ENCODE data around the gene FAM209B.
"Not testable (repeated sequence)": the region's sequence is repeated elsewhere in the genome, so short reads cannot be mapped to it uniquely, and the experiment has no call there.

The FAM209B gene

DNA sequence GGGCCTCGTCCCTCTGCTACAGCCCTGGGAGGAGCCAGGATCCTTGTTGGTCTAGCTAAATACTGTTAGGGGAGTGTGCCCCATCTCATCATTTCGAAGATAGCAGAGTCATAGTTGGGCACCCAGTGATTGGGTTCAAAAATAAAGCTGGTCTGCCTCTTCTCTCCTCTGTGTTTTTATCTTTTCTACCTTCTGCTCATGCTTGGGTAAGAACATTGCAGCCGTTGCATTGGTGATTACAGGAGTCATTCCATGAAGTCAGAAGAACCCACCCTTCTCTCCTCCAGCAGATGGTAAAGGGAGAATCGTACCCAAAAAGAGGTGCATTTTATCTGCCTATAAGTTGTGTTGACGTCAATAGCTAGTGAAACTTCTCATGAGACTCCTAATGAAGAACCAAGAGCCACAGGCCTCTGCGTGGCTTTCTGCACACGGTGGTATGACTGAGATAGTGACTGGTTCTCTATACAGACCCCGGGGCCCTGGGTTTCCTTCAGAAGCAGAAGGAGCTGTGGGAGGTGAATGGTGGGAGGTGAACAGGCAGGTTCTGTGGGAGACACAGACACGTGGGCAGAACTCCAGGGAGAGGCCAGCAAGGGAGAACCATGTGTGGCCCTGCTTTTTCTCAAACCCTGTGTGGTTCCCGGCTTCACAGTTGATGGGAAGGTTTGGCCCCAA is 14.2 kb upstream of the FAM209B start:
- peaks cover 68% of the 10 kb centered on the region for H3K36me3 Mint-ChIP-seq (ENCODE audit: low read depth)
- H3K4me1 Mint-ChIP-seq (ENCODE audit: low read depth), result peaks cover 6% of the 10 kb centered on the region
- no peak for DNase-seq (ENCODE audit: low spot score)
- H3K27ac Mint-ChIP-seq, result no peak overlapping the region
- no peaks in the 10 kb centered on the region for H3K27me3 Mint-ChIP-seq (ENCODE audit: low read depth)
- H3K9me3 Mint-ChIP-seq, result peaks cover 12% of the 10 kb centered on the region
- no peak overlapping the region for H3K4me3 Mint-ChIP-seq

DNA sequence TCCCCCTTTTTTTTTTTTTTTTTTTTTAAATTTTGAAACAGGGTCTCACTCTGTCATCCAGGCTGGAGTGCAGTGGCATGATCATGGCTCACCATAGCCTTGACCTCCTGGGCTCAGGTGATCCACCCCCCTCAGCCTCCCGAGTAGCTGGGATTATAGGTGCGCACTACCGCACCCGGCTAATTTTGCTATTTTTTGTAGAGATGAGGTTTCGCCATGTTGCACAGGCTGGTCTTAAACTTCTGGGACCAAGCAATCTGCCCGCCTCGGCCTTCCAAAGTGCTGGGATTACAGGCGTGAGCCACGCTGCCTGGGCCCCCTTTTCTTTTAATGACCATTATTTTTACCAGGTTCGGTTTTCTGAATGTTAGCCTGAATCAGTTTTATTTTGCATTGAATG is 13.5 kb upstream of the FAM209B start:
- no peaks in the 10 kb centered on the region for H3K27me3 Mint-ChIP-seq (ENCODE audit: low read depth)
- H3K4me3 Mint-ChIP-seq, result no peak overlapping the region
- peaks cover 6% of the 10 kb centered on the region for H3K4me1 Mint-ChIP-seq (ENCODE audit: low read depth)

DNA sequence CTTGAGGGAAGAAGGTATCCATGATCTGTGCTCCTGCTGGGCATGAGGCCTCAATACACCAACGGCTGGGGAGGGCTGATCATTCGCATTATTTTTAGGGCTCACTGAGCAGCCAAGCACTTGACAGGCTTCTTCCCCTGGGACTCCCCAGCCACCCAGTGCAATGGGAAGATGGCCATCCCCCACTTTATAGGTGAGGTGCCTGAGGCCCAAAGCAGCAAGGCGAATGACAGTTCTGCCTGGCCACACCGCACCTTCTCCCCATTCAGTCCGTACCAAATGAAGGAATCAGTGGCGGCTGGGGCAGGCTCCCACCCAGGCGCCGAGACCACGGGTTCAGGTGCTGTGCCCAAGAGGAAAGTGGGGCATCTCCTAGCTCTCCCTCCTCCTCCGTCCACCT is 12.9 kb upstream of the FAM209B start:
- DNase-seq (ENCODE audit: low spot score), result no peak
- H3K36me3 Mint-ChIP-seq (ENCODE audit: low read depth), result peaks cover 68% of the 10 kb centered on the region
- no peak overlapping the region for H3K4me3 Mint-ChIP-seq
- peaks cover 6% of the 10 kb centered on the region for H3K4me1 Mint-ChIP-seq (ENCODE audit: low read depth)
- no peaks in the 10 kb centered on the region for H3K27me3 Mint-ChIP-seq (ENCODE audit: low read depth)
- H3K27ac Mint-ChIP-seq, result no peak overlapping the region
- peaks cover 12% of the 10 kb centered on the region for H3K9me3 Mint-ChIP-seq

More for the DNA sequence above, 13.5 kb upstream of the FAM209B start:
- Mint-ChIP-seq H3K36me3 (ENCODE audit: low read depth) (peaks cover 68% of the 10 kb centered on the region), H3K27ac (no peak overlapping the region), H3K9me3 (peaks cover 12% of the 10 kb centered on the region)
- DNase-seq (ENCODE audit: low spot score), result no peak

DNA sequence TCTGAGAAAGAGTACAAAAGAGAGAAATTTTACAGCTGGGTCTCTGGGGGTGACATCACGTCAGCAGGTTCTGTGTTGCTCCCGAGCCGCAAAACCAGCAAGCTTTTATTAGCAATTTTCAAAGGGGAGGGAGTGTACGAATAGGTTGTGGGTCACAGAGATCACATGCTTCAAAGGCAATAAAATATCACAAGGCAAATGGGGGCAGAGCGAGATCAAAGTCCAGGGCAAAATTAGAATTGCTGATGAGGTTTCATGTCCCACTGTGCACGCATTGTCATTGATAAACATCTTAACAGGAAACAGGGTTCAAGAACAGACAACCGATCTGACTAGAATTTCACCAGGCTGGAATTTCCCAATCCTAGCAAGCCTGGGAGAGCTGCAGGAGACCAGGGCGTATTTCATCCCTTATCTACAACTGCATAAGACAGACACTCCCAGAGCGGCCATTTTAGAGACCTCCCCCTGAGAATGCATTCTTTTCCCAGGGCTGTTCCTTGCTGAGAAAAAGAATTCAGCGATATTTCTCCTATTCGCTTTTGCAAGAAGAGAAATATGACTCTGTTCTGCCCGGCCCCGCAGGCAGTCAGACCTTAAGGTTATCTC is 12.2 kb upstream of the FAM209B start:
- Mint-ChIP-seq H3K36me3 (ENCODE audit: low read depth) (peaks cover 63% of the 10 kb centered on the region), H3K9me3 (peaks cover 12% of the 10 kb centered on the region)
- H3K27me3 Mint-ChIP-seq (ENCODE audit: low read depth); H3K27ac Mint-ChIP-seq; DNase-seq (ENCODE audit: low spot score); H3K4me1 Mint-ChIP-seq (ENCODE audit: low read depth); H3K4me3 Mint-ChIP-seq: not testable (repeated sequence)

DNA sequence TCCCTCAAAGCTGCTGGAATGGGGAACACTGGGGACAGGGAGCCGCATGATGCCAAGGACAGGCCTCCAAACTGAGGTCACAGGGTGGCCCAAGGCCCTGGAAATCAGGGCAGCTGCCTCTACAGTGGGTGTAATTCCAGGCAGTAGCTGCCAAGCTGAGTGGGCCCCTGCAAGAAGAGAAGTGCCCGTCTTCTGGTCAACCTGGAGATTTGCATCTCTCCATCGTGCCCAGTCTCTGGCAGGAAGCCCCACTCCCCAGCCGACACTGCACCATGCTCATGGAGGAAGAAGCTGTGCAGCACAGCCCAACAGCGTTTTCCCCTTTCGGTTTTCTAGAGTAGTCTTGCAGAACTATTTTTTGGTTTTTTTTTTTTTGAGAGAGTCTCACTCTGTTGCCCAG is 10.7 kb upstream of the FAM209B start:
- H3K4me1 Mint-ChIP-seq (ENCODE audit: low read depth), result peaks cover 6% of the 10 kb centered on the region

DNA sequence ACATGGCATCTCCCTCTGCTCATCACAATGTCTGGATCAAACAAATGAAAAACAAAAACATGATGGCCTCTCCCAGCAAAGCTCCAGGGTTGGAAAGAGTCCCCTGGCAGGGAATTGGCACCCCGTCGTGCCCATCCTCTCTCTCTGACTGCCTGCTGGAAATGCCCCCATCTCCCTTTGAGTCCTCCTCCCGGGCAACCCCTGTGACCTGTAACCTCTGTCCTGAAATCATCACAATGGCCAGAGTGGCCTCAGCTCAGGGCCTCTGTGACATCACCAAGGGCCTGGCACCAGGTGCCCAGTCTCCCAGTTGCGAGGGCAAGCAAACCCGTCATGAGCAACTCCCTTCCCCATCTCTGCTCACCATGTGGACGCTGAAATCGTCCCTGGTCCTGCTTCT is 8.6 kb upstream of the FAM209B start, which contains the start of gene FAM209A:
Gene FAM209A, plus strand, starts transcription at position 301 of the 400 bp plus-strand sequence. Its CDS starts 65 bp downstream, at position 366.
- peaks cover 12% of the 10 kb centered on the region for H3K9me3 Mint-ChIP-seq
- not testable (repeated sequence) for H3K27me3 Mint-ChIP-seq (ENCODE audit: low read depth); H3K4me1 Mint-ChIP-seq (ENCODE audit: low read depth); H3K4me3 Mint-ChIP-seq; H3K27ac Mint-ChIP-seq; DNase-seq (ENCODE audit: low spot score)
- peaks cover 30% of the 10 kb centered on the region for H3K36me3 Mint-ChIP-seq (ENCODE audit: low read depth)

More for the DNA sequence above, 10.7 kb upstream of the FAM209B start:
- Mint-ChIP-seq H3K27ac (no peak overlapping the region), H3K36me3 (ENCODE audit: low read depth) (peaks cover 51% of the 10 kb centered on the region), H3K4me3 (no peak overlapping the region), H3K27me3 (ENCODE audit: low read depth) (no peaks in the 10 kb centered on the region), H3K9me3 (peaks cover 12% of the 10 kb centered on the region)
- no peak for DNase-seq (ENCODE audit: low spot score)

DNA sequence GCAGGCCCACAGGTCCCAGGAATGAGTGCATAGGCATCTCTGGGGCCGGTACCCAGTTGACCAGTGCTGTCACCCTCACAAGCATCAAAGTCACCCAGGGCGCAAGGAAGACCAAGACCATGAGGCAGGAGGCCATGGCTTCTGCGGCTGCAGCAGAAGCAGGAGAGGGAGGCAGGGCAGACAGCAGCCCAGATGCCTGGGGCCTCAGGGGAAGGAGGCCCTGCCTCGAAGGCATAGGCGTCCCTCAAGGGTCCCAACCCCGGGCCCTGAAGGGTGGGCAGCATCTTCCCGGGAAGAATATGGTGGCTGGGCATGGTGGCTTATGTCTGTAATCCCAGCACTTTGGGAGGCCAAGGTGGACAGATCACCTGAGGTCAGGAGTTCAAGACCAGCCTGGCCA is 5.5 kb upstream of the FAM209B start:
- H3K27ac Mint-ChIP-seq, result no peak overlapping the region
- no peak overlapping the region for H3K4me3 Mint-ChIP-seq

DNA sequence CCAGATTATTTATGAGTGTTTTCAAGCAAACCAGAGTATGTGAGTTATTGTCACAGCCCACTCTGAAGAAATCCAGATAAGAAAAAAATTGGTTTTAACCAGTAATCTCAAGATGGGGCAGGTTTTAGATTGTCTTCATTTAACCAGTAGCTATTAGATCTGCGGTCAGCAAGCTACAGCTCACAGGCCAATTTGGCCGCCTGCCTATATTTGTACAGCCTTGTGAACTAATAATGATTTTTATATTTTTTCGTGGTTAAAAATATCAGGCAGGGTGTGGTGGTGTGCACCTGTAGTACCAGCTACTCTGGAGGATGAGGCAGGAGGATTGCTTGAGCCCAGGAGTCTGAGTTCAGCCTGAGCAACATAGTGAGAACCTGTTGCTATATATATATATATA is 5.0 kb downstream of the FAM209B start:
- DNase-seq (ENCODE audit: low spot score), result no peak
- Mint-ChIP-seq H3K9me3 (no peaks in the 10 kb centered on the region), H3K4me3 (no peak overlapping the region), H3K27me3 (ENCODE audit: low read depth) (no peaks in the 10 kb centered on the region), H3K27ac (no peak overlapping the region), H3K36me3 (ENCODE audit: low read depth) (no peaks in the 10 kb centered on the region), H3K4me1 (ENCODE audit: low read depth) (peaks cover 2% of the 10 kb centered on the region)

More for the DNA sequence above, 5.5 kb upstream of the FAM209B start:
- no peaks in the 10 kb centered on the region for H3K27me3 Mint-ChIP-seq (ENCODE audit: low read depth)
- H3K9me3 Mint-ChIP-seq, result no peaks in the 10 kb centered on the region
- no peak for DNase-seq (ENCODE audit: low spot score)
- peaks cover 8% of the 10 kb centered on the region for H3K4me1 Mint-ChIP-seq (ENCODE audit: low read depth)
- H3K36me3 Mint-ChIP-seq (ENCODE audit: low read depth), result peaks cover 3% of the 10 kb centered on the region

DNA sequence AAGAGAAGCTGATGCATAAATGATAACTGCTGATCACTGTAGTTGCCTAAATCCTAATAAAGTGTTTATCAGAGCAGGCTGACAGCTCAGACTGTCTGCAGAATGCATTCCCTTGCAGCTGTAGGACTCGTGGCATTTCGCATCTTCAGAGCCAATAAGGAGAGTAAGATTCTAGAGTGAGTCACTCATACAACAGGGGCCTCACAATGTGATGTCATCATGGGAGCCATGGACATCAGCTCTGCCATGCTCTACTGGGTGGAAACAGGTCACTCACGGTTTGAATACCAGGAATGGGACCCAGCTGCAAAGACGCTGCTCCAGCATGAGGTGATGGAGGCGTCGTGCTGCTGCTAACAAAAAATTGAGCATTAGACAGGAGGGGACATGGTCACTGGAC is 7.4 kb downstream of the FAM209B start:
- no peaks in the 10 kb centered on the region for H3K27me3 Mint-ChIP-seq (ENCODE audit: low read depth)
- no peaks in the 10 kb centered on the region for H3K36me3 Mint-ChIP-seq (ENCODE audit: low read depth)
- DNase-seq (ENCODE audit: low spot score), result no peak

DNA sequence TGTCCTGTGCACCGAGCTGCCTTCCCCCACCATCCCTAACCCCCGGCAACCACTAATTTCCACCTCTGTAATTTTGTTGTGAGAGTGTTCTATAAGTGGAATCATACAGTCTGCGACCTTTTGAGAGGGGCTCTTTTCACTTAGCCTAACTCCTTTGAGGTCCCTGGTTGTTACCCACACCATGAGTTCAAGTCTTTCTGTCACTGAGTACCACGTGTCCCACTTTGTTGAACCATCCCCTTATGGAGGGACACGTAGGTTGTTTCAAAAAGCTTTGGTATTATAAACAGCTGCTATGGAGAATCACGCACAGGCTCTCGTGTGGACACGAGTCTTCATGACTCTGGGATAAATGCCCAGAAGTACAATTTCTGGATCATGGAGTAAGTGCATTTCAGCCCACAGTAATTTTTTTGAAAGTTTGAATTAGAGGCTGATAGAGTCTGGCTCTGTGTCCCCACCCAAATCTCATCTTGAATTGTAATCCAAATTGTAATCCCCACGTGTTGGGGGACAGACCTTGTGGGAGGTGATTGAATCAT is 9.5 kb downstream of the FAM209B start:
- peaks cover 2% of the 10 kb centered on the region for H3K27me3 Mint-ChIP-seq (ENCODE audit: low read depth)

More for the DNA sequence above, 7.4 kb downstream of the FAM209B start:
- Mint-ChIP-seq H3K27ac (no peak overlapping the region), H3K9me3 (no peaks in the 10 kb centered on the region), H3K4me1 (ENCODE audit: low read depth) (peaks cover 2% of the 10 kb centered on the region), H3K4me3 (no peak overlapping the region)

DNA sequence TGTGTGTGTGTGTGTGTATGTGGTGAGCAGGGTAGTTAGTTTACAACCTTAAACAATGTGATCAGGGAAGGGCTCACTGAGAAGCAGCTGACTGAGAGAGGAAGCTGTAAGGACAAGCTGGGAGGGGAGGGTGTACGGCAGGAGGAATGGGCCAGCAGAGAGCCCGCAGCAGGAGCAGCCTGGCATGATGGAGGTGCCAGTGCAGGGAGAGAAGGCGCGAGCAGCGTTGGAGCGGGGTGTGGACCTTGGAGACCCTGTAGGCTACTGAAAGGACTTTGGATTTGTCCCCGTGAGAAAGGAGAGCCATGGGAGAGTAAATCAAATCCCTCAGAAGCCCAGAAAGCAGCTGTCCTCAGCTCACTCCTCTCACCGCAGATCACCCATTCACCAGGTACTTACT is 18.5 kb downstream of the FAM209B start:
- DNase-seq (ENCODE audit: low spot score), result no peak
- H3K27me3 Mint-ChIP-seq (ENCODE audit: low read depth), result peaks cover 2% of the 10 kb centered on the region
- H3K9me3 Mint-ChIP-seq, result no peaks in the 10 kb centered on the region
- no peaks in the 10 kb centered on the region for H3K36me3 Mint-ChIP-seq (ENCODE audit: low read depth)
- peaks cover 8% of the 10 kb centered on the region for H3K4me1 Mint-ChIP-seq (ENCODE audit: low read depth)
- no peak overlapping the region for H3K4me3 Mint-ChIP-seq
- no peak overlapping the region for H3K27ac Mint-ChIP-seq

More for the DNA sequence above, 9.5 kb downstream of the FAM209B start:
- Mint-ChIP-seq H3K27ac (no peak overlapping the region), H3K4me1 (ENCODE audit: low read depth) (no peaks in the 10 kb centered on the region), H3K4me3 (no peak overlapping the region), H3K9me3 (no peaks in the 10 kb centered on the region), H3K36me3 (ENCODE audit: low read depth) (no peaks in the 10 kb centered on the region)
- no peak for DNase-seq (ENCODE audit: low spot score)

DNA sequence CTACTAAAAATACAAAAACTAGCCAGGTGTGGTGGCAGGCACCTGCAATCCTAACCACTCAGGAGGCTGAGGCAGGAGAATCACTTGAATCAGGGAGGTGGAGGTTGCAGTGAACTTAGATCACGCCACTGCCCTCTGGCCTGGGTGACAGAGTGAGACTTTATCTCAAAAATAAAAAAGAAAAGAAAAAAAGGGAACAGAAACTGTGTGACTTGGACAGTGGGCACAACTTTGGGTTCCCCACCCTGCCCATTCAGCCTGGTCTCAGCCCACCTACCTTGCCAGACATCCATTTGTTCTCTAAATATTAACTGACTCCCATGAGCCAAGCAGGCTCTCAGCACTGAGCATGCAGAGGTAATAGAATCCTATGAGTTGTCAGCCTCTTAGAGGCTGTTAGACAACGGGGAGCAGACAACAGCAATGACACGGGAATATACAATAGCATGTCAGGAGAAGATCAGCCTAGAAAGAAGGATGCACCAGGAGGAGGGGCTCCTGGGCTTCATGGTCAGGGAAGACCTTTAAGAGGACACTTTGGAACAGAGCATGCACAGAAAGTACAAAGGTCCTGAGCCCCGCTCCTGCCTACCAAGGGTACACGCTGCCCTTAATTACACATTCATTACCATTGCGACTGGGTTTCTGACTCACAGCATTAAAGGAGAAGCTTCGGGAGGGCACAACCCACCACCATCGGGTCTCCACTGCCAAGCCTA is 20.0 kb downstream of the FAM209B start:
- H3K9me3 Mint-ChIP-seq, result no peaks in the 10 kb centered on the region
- peaks cover 8% of the 10 kb centered on the region for H3K4me1 Mint-ChIP-seq (ENCODE audit: low read depth)
- DNase-seq (ENCODE audit: low spot score), result no peak
- no peaks in the 10 kb centered on the region for H3K27me3 Mint-ChIP-seq (ENCODE audit: low read depth)
- H3K36me3 Mint-ChIP-seq (ENCODE audit: low read depth), result no peaks in the 10 kb centered on the region
- no peak overlapping the region for H3K27ac Mint-ChIP-seq
- no peak overlapping the region for H3K4me3 Mint-ChIP-seq

DNA sequence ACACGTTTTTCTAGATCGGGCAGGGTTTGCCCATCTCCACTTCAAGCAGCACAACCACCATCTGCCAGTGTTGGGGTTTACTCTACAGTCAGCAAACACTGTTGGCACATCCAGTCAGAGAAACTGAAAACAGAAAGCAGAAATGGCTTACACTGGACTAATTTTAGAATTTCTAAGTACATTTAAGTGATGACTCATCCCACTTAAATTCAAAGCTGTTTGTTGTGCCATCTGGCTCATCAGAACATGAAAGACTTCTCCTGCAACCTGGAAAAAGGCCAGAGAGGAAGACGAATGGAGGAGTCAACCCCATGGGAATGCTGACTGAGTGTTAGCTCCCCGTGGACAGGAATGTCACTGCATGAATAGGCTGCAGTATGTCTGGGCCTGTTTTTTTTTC is 21.8 kb downstream of the FAM209B start:
- no peaks in the 10 kb centered on the region for H3K36me3 Mint-ChIP-seq (ENCODE audit: low read depth)
- H3K27ac Mint-ChIP-seq, result no peak overlapping the region
- no peaks in the 10 kb centered on the region for H3K27me3 Mint-ChIP-seq (ENCODE audit: low read depth)
- H3K4me3 Mint-ChIP-seq, result no peak overlapping the region
- H3K4me1 Mint-ChIP-seq (ENCODE audit: low read depth), result peaks cover 8% of the 10 kb centered on the region
- H3K9me3 Mint-ChIP-seq, result no peaks in the 10 kb centered on the region
- peak; percentile 5 for DNase-seq (ENCODE audit: low spot score)

DNA sequence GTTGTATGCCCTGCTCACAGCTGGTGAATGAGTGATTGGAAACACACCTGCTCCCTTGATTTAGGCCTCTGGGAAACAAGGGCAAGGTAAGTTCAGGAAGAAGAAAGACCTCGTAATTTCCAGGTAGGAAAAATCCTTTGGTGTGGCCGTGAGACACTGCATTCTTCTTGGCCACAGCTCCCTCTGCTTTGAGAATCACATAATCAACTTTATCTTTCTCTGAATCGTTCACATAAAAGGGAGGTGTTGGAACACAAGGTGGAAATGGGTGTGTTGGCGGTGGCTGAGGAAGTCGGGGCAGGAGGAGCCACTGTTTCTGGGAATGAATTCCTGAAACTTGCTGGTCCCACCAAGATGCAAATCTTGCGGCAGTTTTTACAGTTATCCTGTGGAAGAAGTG is 25.9 kb downstream of the FAM209B start:
- H3K4me3 Mint-ChIP-seq, result no peak overlapping the region
- H3K27me3 Mint-ChIP-seq (ENCODE audit: low read depth), result no peaks in the 10 kb centered on the region
- no peak for DNase-seq (ENCODE audit: low spot score)
- no peaks in the 10 kb centered on the region for H3K36me3 Mint-ChIP-seq (ENCODE audit: low read depth)
- H3K27ac Mint-ChIP-seq, result no peak overlapping the region
- H3K4me1 Mint-ChIP-seq (ENCODE audit: low read depth), result peaks cover 8% of the 10 kb centered on the region
- no peaks in the 10 kb centered on the region for H3K9me3 Mint-ChIP-seq
